H1 (cell line): ENCODE results near the gene BIK. TPM values are rescaled to one million over a fixed set of nuclear protein-coding genes. Genes with fewer than 3 reads are reported as not detected.

ENCODE experiments used
- CTCF ChIA-PET: fragments of 300-600 bp; sonication (Branson Sonifier 250); formaldehyde crosslinking; loops from one replicate; lab custom pipeline; 2021; ENCODE audit not compliant: partially characterized antibody; lab: Charles Lee
- POLR2A ChIA-PET: fragments of 300-600 bp; sonication (Branson Sonifier 250); formaldehyde crosslinking; loops from one replicate; lab custom pipeline; 2021; ENCODE audit warnings: inconsistent platforms; ENCODE audit not compliant: partially characterized antibody; lab: Charles Lee
- DNase-seq, 2 experiments: peaks; one replicate each; pipeline versions ENCODE4 v3.0.0 to v3.0.0-alpha.2; 2010 to 2022; ENCODE audit warnings: low spot score in 2 of 2, low read depth in 1 of 2, mixed read lengths in 1 of 2
- FAIRE-seq: peaks from 2 replicates; lab custom pipeline; 2011; peaks lifted over from hg19 to GRCh38; lab: Jason Lieb, UNC
- H2AFZ ChIP-seq: 2 replicates; pipeline ENCODE4 v1.8.1; 2012; ENCODE audit warnings: low read length, inconsistent platforms
- H2AK5ac ChIP-seq: 2 replicates; pipeline ENCODE4 v1.6.1; 2013; ENCODE audit warnings: low read depth, low read length
- H2BK120ac ChIP-seq: replicated peaks from 2 replicates; pipeline ENCODE3; 2013; ENCODE audit warnings: low read depth, low read length, inconsistent platforms
- H2BK12ac ChIP-seq: 2 replicates; pipeline ENCODE4 v1.6.1; 2013; ENCODE audit warnings: low read depth, low read length
- H2BK15ac ChIP-seq: 2 replicates; pipeline ENCODE4 v1.6.1; 2013; ENCODE audit warnings: low read length
- H2BK20ac ChIP-seq: 2 replicates; pipeline ENCODE4 v1.6.1; 2013; ENCODE audit warnings: low read length
- H2BK5ac ChIP-seq: 2 replicates; pipeline ENCODE4 v1.6.1; 2013; ENCODE audit warnings: low read depth, low read length
- H3K14ac ChIP-seq: 2 replicates; pipeline ENCODE4 v1.6.1; 2013; ENCODE audit warnings: inconsistent platforms; ENCODE audit not compliant: insufficient read length
- H3K18ac ChIP-seq: 2 replicates; pipeline ENCODE4 v1.6.1; 2013; ENCODE audit warnings: low read length; ENCODE audit errors: extremely low read depth
- H3K23ac ChIP-seq: 2 replicates; pipeline ENCODE4 v1.6.1; 2013; ENCODE audit warnings: inconsistent platforms; ENCODE audit not compliant: insufficient read length
- H3K23me2 ChIP-seq: 2 replicates; pipeline ENCODE4 v1.6.1; 2013; ENCODE audit warnings: low read depth, low read length
- H3K27ac ChIP-seq: 2 replicates; pipeline ENCODE4 v1.6.1; 2011; ENCODE audit warnings: low read depth, low read length, inconsistent platforms
- H3K27me3 ChIP-seq, 4 experiments: replicated peaks in 1 of 4; 1 replicate in 1 of 4; 2 replicates in 3 of 4; pipeline versions ENCODE4 v1.6.1 to v1.8.1; 2011 to 2013; ENCODE audit warnings: low read length in 3 of 4, mild to moderate bottlenecking in 3 of 4, inconsistent platforms in 2 of 4, mixed read lengths in 2 of 4, moderate library complexity in 1 of 4; ENCODE audit not compliant: control insufficient read depth in 3 of 4, insufficient read depth in 3 of 4; ENCODE audit errors: extremely low read depth in 1 of 4
- H3K36me3 ChIP-seq, 4 experiments: 2 replicates each; pipeline versions ENCODE4 v1.6.1 to v1.8.1; 2011 to 2013; ENCODE audit warnings: mild to moderate bottlenecking in 4 of 4, low read length in 3 of 4, moderate library complexity in 2 of 4, control low read depth in 1 of 4, inconsistent platforms in 1 of 4; ENCODE audit not compliant: insufficient read depth in 4 of 4, control insufficient read depth in 2 of 4
- H3K4ac ChIP-seq: replicated peaks from 2 replicates; pipeline ENCODE3; 2013; ENCODE audit warnings: low read length, low read depth, mixed read lengths, inconsistent platforms; ENCODE audit not compliant: insufficient read length
- H3K4me1 ChIP-seq, 4 experiments: replicated peaks in 1 of 4; 1 replicate in 1 of 4; 2 replicates in 3 of 4; pipeline versions ENCODE4 v1.6.1 to v1.8.1; 2011 to 2013; ENCODE audit warnings: low read length in 3 of 4, inconsistent platforms in 2 of 4, mixed read lengths in 1 of 4; ENCODE audit not compliant: insufficient read depth in 4 of 4, control insufficient read depth in 3 of 4
- H3K4me2 ChIP-seq, 2 experiments: 2 replicates each; pipeline versions ENCODE4 v1.6.1 to v1.8.1; 2011 to 2013; ENCODE audit warnings: low read depth in 2 of 2, low read length in 2 of 2, control low read depth in 1 of 2, inconsistent platforms in 1 of 2, mild to moderate bottlenecking in 1 of 2; ENCODE audit not compliant: insufficient read depth in 1 of 2
- H3K4me3 ChIP-seq, 4 experiments: fragments of 200-600, 300-600 bp in 1 of 4; sonication (generic), shearing (Covaris generic), sonication (Bioruptor Twin) in 1 of 4; 2 replicates each; pipeline versions ENCODE4 v1.5.1 to v1.8.1; 2011 to 2016; ENCODE audit warnings: low read length in 4 of 4, low read depth in 3 of 4, control low read depth in 2 of 4, inconsistent platforms in 2 of 4, mild to moderate bottlenecking in 2 of 4, mixed read lengths in 1 of 4, moderate library complexity in 1 of 4; ENCODE audit not compliant: insufficient read depth in 2 of 4; ENCODE audit errors: extremely low read depth in 1 of 4
- H3K56ac ChIP-seq: replicated peaks from 2 replicates; pipeline ENCODE3; 2013; ENCODE audit warnings: low read depth, mild to moderate bottlenecking, mixed read lengths, low read length, inconsistent platforms; ENCODE audit not compliant: insufficient read length
- H3K79me1 ChIP-seq: 2 replicates; pipeline ENCODE4 v1.6.1; 2013; ENCODE audit warnings: low read depth, low read length, control low read depth
- H3K79me2 ChIP-seq, 2 experiments: 2 replicates each; pipeline versions ENCODE4 v1.6.1 to v1.8.1; 2012 to 2013; ENCODE audit warnings: low read length in 2 of 2, mild to moderate bottlenecking in 2 of 2, inconsistent platforms in 1 of 2; ENCODE audit not compliant: insufficient read depth in 2 of 2, control insufficient read depth in 1 of 2
- H3K9ac ChIP-seq, 4 experiments: replicated peaks in 1 of 4; 1 replicate in 1 of 4; 2 replicates in 3 of 4; pipeline versions ENCODE4 v1.6.1 to v1.8.1; 2011 to 2013; ENCODE audit warnings: low read depth in 3 of 4, low read length in 3 of 4, control low read depth in 2 of 4, mild to moderate bottlenecking in 2 of 4, moderate library complexity in 2 of 4, inconsistent platforms in 1 of 4; ENCODE audit errors: extremely low read depth in 1 of 4
- H3K9me3 ChIP-seq, 2 experiments: 2 replicates each; pipeline versions ENCODE4 v1.6.1 to v1.8.1; 2012 to 2013; ENCODE audit warnings: mild to moderate bottlenecking in 2 of 2, moderate library complexity in 2 of 2, control low read depth in 1 of 2, inconsistent platforms in 1 of 2, low read depth in 1 of 2, low read length in 1 of 2, mixed read lengths in 1 of 2; ENCODE audit not compliant: insufficient read depth in 2 of 2
- H4K20me1 ChIP-seq, 2 experiments: replicated peaks in 1 of 2; 2 replicates each; pipeline versions ENCODE3 to v1.8.1; 2011 to 2013; ENCODE audit warnings: inconsistent platforms in 2 of 2, low read length in 2 of 2, mild to moderate bottlenecking in 1 of 2; ENCODE audit not compliant: insufficient read depth in 2 of 2, control insufficient read depth in 1 of 2
- H4K5ac ChIP-seq: 2 replicates; pipeline ENCODE4 v1.6.1; 2013; ENCODE audit warnings: low read length, low read depth, mixed read lengths, inconsistent platforms; ENCODE audit not compliant: insufficient read length
- H4K8ac ChIP-seq: 2 replicates; pipeline ENCODE4 v1.8.0; 2013; ENCODE audit warnings: mild to moderate bottlenecking, moderate library complexity, low read length, inconsistent platforms; ENCODE audit not compliant: insufficient read depth; ENCODE audit errors: extremely low read depth
- H4K91ac ChIP-seq: replicated peaks from 2 replicates; pipeline ENCODE3; 2013; ENCODE audit warnings: low read length, mixed read lengths, inconsistent platforms; ENCODE audit not compliant: insufficient read length
- ATF3 ChIP-seq: IDR thresholded peaks from 2 replicates; pipeline ENCODE4 v1.6.1; 2011; ENCODE audit warnings: low read depth, mild to moderate bottlenecking, low read length; ENCODE audit not compliant: insufficient read depth
- CHD1 ChIP-seq: IDR thresholded peaks from 2 replicates; pipeline ENCODE4 v1.6.1; 2012; ENCODE audit warnings: low read depth, low read length, improper control_type of control experiment
- CTBP2 ChIP-seq: IDR thresholded peaks from 2 replicates; pipeline ENCODE4 v1.7.0; 2011; ENCODE audit warnings: borderline replicate concordance, mild to moderate bottlenecking, moderate library complexity, mixed read lengths, low read length; ENCODE audit not compliant: insufficient read depth, insufficient read length
- EP300 ChIP-seq, 2 experiments: IDR thresholded peaks; 1 replicate in 1 of 2; 2 replicates in 1 of 2; pipeline ENCODE4 v1.6.1; 2011 to 2012; ENCODE audit warnings: low read depth in 2 of 2, low read length in 2 of 2, mild to moderate bottlenecking in 2 of 2, borderline replicate concordance in 1 of 2, inconsistent platforms in 1 of 2, moderate library complexity in 1 of 2
- NANOG ChIP-seq: IDR thresholded peaks from 2 replicates; pipeline ENCODE4 v1.6.1; 2011; ENCODE audit warnings: low read length, low read depth, mild to moderate bottlenecking, inconsistent platforms; ENCODE audit not compliant: insufficient read depth, poor library complexity, severe bottlenecking
- SAP30 ChIP-seq: fragments of 300-600 bp; sonication (generic); IDR thresholded peaks from 2 replicates; pipeline ENCODE4 v1.7.1; 2012; ENCODE audit warnings: low read length, moderate library complexity, mild to moderate bottlenecking, inconsistent platforms; ENCODE audit not compliant: insufficient read depth, insufficient replicate concordance
- TAF7 ChIP-seq: optimal IDR thresholded peaks from 2 replicates; pipeline ENCODE3; 2011; ENCODE audit warnings: low read depth, mild to moderate bottlenecking, inconsistent platforms, low read length, moderate library complexity, borderline replicate concordance
- WGBS, 2 experiments: shearing (Covaris generic) in 1 of 2; methylation state at CpG; one replicate each; pipeline versions ENCODE4 v1.1.6 to v1.1.7; 2013 to 2015; ENCODE audit warnings: low lambda C conversion rate in 2 of 2, mixed read lengths in 2 of 2, inconsistent platforms in 1 of 2, low coverage in 1 of 2, missing lambda C conversion rate in 1 of 2; ENCODE audit not compliant: insufficient replicate concordance in 2 of 2, insufficient coverage in 1 of 2, insufficient read length in 1 of 2; ENCODE audit errors: extremely low coverage in 1 of 2, missing lambda C conversion rate in 1 of 2; 5-methylcytosine and 5-hydroxymethylcytosine counted together
- long read RNA-seq, 2 experiments: library from RNA in 1 of 2; library from capped mRNA in 1 of 2; stranded (forward); transcript quantifications; one replicate each; pipeline ENCODE4 v2.0.0, GENCODE V29; 2021; ENCODE audit warnings: inconsistent platforms in 1 of 2
- polyA minus RNA-seq, 3 experiments: library from RNA; depleted of rRNA, polyadenylated mRNA; stranded (reverse); fragments of >200 nt; gene quantifications; 1 replicate in 2 of 3; 2 replicates in 1 of 3; pipeline ENCODE4 v1.2.3, GENCODE V29; 2011
- polyA plus RNA-seq, 7 experiments: library from polyadenylated mRNA; depleted of rRNA in 3 of 7; stranded (reverse) in 5 of 7; unstranded in 2 of 7; fragments of >200 nt in 5 of 7; fragments of 200-250 nt in 2 of 7; gene quantifications; 1 replicate in 5 of 7; 2 replicates in 1 of 7; 4 replicates in 1 of 7; pipeline versions ENCODE4 v1.2.1 to v1.2.3, GENCODE V29; 2011 to 2013; ENCODE audit warnings: missing spikeins in 2 of 7, mixed read lengths in 2 of 7
- total RNA-seq: library from RNA; stranded (reverse); fragmentation: NEBNext Ultra II Directional; extraction: Animal tissue kit (Norgen Biotek cat#: 25700); gene quantifications from 2 replicates; pipeline ENCODE4 v1.2.1, GENCODE V29; 2021

Gene BIK
- total RNA-seq (2.1 and 3.3 TPM in 2 replicates), polyA plus RNA-seq (2011; rRNA removed) (5.5 and 9.1 TPM in 2 replicates), polyA minus RNA-seq (2011; rRNA and poly(A)+ RNA removed) (0.63 and 1.1 TPM in 2 replicates)
- polyA plus RNA-seq (2011; cell fraction: cytosol; rRNA removed), result 5.8 TPM
- polyA plus RNA-seq (2011; cell fraction: nucleus; rRNA removed), result 5.2 TPM
- 1.8 to 3.6 TPM (median 2.8 TPM) in 4 replicates for polyA plus RNA-seq (2012, experiment 1 of 2)
- 4.0 TPM for polyA plus RNA-seq (2012, experiment 2 of 2)
- 1.5 TPM for polyA plus RNA-seq (2013, experiment 1 of 2)
- polyA plus RNA-seq (2013, experiment 2 of 2), result 1.3 TPM
- polyA minus RNA-seq (2011; cell fraction: cytosol; rRNA and poly(A)+ RNA removed), result 1.2 TPM
- 1.2 TPM for polyA minus RNA-seq (2011; cell fraction: nucleus; rRNA and poly(A)+ RNA removed)
- long read RNA-seq, experiment 1, partial matches to known transcripts, result 0 of 2 reads
- long read RNA-seq, experiment 1, other reads (novel, unspliced or antisense), result 0 of 2 reads
- long read RNA-seq, experiment 2, result 0 reads

- Histone ChIP-seq H3K23me2 (peaks cover 13% of the 10 kb centered on the region; the same call in 1 of the 2 replicates), H3K4ac (no peak within 1 kb of the TSS), H2BK12ac (peak within 1 kb of the TSS; percentile 43; the same call in 1 of the 2 replicates), H3K4me3 (peak within 1 kb of the TSS; percentile 56 to 66 (median 62)), H2AFZ (peak within 1 kb of the TSS; percentile 63; the same call in 1 of the 2 replicates), H3K9me3 (no peaks in the 10 kb centered on the region), H3K14ac (no peak within 1 kb of the TSS), H3K27me3 (peaks cover 10 to 46% (median 40%) of the 10 kb centered on the region in 4 experiments), H2BK120ac (no peak within 1 kb of the TSS), H4K5ac (peak within 1 kb of the TSS; percentile 4), H3K27ac (no peak within 1 kb of the TSS), H3K79me2 (no peaks in the 10 kb centered on the region), H3K4me1 (peaks cover 0 to 3% (median 1%) of the 10 kb centered on the region in 4 experiments; a peak in 4 of 7 replicates), H4K91ac (no peak within 1 kb of the TSS), H2AK5ac (no peak within 1 kb of the TSS), H3K18ac (peak within 1 kb of the TSS; percentile 15; the same call in 1 of the 2 replicates), H3K23ac (no peak within 1 kb of the TSS), H2BK20ac (no peak within 1 kb of the TSS), H3K56ac (no peak within 1 kb of the TSS), H3K9ac (peak within 1 kb of the TSS in 3 of 4 experiments; percentile 14 to 40 (median 29); a peak in 4 of 7 replicates), H3K36me3 (no peaks in the 10 kb centered on the region), H4K20me1 (peaks cover 3 to 4% of the 10 kb centered on the region in 2 experiments), H3K4me2 (peak within 1 kb of the TSS; percentile 91 to 97), H4K8ac (peak within 1 kb of the TSS; percentile 14), H2BK15ac (no peak within 1 kb of the TSS), H2BK5ac (no peak within 1 kb of the TSS), H3K79me1 (no peaks in the 10 kb centered on the region; the same call in 1 of the 2 replicates)
- POLR2A ChIA-PET, result interaction anchor here (0.8 to 1.2 kb wide), 4 partner anchors 12 to 496 kb away, joined by 3 to 4 read pairs (median 3); partner anchors contain the start of genes PACSIN2, POLDIP3 and TTLL12
- no peak for FAIRE-seq
- WGBS, 2 experiments, result 6% methylated on average over 16 of the region's 49 CpGs; no CpG with 5 or more reads in 1 of the 2 experiments
- CTCF ChIA-PET, result interaction anchor here (0.9 to 3.1 kb wide), 3 partner anchors 38 to 254 kb away, joined by 3 to 9 read pairs (median 3); partner anchors contain the start of gene ARFGAP3
- DNase-seq, result no peak
- TF ChIP-seq TAF7, result no peak
- TF ChIP-seq EP300 (IDR thresholded peaks at IDR 0.05; ENCODE audit: borderline replicate concordance in 1 of 2, low read depth in 2 of 2, low read length in 2 of 2), result no peak
- no peak for TF ChIP-seq NANOG
- no peak for TF ChIP-seq ATF3
- no peak for TF ChIP-seq CTBP2
- TF ChIP-seq SAP30, result peak; percentile 87
- TF ChIP-seq CHD1, result no peak
These were observed at the start of gene BIK for GRCh38 chr22:43110444-43110926. Gene BIK (plus strand): TSS chr22:43110750. CDS start chr22:43124023, 13,273 bp downstream.
